Hematopoietic multipotent progenitor cell (in vitro differentiated cells): ENCODE measurements around the gene SBK2. TPM values are rescaled to one million over a fixed set of nuclear protein-coding genes. Genes with fewer than 3 reads are reported as not detected.

Experiments
- DNase-seq, 3 donors: peaks; one replicate each; pipeline ENCODE4 v3.0.0-alpha.2; 2011 to 2015; ENCODE audit warnings: low read depth in 2 of 3, low spot score in 2 of 3
- total RNA-seq: library from RNA; depleted of rRNA; stranded (reverse); fragments of >200 nt; gene quantifications from one replicate; pipeline ENCODE4 v1.2.3, GENCODE V29; 2012

The SBK2 gene
- total RNA-seq, 1 donor: under 0.01 TPM

- DNase-seq: no peak
Measured at GRCh38 chr19:55559684-55560083, 22.8 kb upstream of the SBK2 start.

- DNase-seq: no peak
Measured at GRCh38 chr19:55554741-55555152, 17.8 kb upstream of the SBK2 start.

DNA sequence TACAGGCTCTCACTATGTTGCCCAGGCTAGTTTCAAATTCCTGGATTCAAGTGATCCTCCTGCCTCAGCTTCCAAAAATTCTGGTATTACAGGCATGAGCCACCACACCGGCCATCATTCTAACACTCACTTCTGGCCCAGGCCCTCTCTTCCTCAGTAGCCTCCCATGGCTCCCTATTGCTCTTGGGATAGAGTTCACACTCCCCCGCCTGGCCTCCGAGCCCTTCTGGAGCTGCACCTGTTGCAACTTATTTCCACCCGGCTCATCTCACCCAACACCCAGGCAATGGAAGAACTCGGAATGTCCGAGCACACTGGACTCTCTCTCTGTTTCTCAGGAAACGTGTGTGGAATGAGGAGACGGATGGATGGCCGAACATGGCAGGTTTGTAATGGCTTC, 17.4 kb upstream of the SBK2 start:
- DNase-seq: no peak

DNA sequence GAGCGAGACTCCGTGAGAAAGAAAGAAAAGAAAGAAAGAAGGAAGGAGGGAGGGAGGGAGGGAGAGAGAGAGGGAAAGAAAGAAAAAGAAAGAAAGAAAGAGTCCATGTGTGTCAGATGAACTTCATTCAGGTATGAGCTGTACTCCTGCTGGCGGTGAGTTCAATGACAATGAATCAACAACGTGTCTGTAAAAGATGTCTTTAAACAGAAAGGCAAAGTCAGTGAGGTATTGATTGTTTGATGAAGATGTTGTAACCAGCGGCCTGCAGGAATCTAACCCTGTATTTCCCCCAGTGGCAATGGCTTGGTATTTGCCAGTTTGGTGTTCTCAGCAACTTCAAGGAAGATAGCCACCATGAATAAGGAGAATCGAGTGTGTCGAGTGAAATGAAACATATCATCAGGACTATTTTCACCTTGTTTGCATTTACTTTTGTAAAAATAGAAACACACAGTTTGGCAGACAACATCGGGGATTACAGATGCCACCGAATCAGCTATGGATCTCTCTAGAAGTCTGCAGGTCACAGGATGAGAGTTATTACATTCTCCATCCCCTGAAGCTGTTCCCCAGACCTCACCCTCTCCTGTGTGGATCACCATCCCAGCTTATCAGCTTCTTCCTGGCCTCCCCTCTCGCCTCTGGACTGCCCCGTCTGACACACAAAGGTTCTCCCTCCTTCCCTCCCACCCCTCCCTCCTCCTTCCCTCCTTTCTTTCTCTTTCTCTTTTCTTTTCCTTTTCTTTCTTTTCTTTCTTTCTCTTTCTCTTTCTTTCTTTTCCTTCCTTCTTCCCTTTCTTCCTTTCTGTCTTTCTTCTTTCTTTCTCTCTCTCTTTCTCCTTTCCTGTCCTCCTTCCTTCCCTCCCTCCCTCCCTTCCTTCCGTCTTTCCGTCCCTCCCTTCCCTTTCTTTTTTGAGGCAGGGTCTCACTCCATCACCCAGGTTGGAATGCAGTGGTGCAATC, 16.6 kb upstream of the SBK2 start:
- DNase-seq: no peak

DNA sequence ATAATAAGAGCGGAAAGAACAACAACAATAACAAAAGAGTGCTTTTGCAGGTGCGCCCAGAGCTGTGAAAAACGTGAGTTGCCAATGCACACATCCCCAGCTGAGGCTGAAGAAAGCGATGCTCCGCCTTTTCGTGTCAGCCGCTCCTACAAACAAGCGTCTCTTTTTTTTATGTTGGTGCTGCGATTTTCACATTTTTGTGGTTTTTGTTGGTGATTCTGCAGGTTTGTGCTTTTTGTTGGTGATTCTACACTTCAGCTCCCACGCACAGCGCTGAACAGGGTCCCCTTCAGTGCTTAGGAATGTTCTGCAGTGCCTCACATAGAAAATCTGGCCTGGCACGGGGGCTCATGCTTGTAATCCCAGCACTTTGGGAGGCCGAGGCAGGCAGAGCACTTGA, 15.7 kb upstream of the SBK2 start:
- no peak for DNase-seq

- no peak for DNase-seq
Measured at GRCh38 chr19:55552206-55552605, 15.3 kb upstream of the SBK2 start.

DNA sequence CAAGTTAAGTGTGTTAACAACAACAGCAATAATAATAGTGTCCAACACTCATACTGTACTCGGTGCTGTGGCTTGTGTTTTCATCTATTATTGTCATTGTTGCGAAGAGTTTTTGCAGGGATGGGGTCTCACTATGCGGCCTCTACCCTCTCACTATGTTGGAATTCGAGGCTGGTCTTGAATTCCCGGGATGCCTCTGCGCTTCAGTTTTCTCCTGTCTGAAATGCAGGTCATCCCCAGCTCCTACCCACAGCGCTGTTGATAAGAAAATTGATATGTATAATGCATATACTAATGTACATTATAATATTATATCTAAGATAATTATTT, 13.4 kb upstream of the SBK2 start:
- no peak for DNase-seq

GRCh38 chr19:55549500-55550320, 12.8 kb upstream of the SBK2 start:
- no peak for DNase-seq

DNA sequence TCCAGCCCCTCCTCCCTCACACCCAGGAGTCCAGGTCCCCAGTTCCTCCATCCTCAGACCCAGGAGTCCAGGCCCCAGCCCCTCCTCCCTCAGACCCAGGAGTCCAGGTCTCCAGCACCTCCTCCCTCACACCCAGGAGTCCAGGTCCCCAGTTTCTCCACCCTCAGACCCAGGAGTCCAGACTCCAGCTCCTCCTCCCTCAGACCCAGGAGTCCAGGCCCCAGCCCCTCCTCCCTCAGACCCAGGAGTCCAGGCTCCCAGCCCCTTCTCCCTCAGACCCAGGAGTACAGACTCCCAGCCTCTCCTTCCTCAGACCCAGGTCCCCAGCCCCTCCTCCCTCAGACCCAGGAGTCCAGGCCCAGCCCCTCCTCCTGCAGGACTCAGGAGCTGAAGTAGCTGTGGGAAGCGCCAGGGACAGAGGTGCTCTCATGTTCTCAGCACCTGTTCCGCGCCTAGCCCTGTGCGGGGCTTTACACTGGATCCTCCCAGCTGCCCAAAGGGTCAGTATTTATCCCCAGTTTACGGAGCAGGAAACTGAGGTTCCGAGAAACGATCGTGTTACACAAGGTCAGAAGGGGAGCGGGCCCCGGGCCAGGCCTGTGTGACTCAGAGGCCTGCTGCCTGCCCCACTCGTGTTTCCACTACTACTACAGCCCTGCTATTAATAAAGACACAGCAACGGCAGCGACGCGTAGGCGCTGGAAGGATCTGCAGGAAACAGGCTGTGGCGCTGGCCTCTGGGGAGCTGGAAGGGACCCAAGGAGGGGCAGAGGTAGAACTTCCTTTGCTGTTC, 10.1 kb upstream of the SBK2 start:
- peak in 2 of 3 donors; percentile 84 to 91 for DNase-seq

DNA sequence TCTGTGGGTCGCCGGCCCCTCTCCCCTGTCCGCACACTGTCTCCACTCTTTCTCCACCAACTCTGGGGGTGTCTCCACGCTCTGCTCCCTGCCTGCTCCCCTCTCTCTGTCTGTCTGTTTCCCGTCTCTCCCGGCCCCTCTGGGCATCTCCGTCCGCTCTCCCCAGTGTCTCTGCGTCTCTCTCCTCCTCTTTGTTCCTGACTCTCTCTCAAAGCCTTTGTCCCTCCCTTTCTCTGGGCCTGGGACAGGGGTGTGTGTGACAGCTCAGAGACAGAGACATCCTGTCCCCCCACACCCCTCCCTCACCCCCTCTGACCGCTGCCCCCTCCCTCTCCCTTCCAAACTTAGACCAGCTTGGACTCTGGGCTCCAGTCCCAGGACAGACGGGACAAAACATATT, 9.1 kb upstream of the SBK2 start:
- no peak for DNase-seq

DNA sequence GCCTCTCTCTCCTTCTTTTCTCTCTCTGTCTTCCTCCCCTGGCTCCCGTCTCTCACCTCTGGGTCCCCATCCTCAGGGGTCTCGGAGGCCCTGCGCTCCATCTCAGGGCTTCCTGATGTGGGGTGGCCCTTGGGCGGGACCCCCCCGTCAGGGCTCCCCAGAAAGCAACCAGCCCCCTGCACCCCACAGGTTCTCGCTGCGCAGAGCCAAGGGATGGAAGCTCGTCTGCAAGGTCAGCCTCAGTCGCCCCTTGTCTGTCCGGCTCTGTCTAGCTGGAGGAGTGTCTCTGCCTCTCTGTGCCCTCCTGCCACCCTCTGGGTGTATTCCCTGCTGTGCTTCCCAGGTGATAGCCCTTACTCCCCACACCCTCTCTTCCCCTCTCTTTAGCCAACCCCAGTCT, 8.5 kb upstream of the SBK2 start, which contains the start of gene SBK3:
Gene SBK3 (minus strand): TSS at position 101 of the 400 bp plus-strand sequence. CDS start 0 bp downstream, at position 101.
- DNase-seq: no peak

- no peak for DNase-seq
Measured at GRCh38 chr19:55544776-55545439, 8.0 kb upstream of the SBK2 start.

DNA sequence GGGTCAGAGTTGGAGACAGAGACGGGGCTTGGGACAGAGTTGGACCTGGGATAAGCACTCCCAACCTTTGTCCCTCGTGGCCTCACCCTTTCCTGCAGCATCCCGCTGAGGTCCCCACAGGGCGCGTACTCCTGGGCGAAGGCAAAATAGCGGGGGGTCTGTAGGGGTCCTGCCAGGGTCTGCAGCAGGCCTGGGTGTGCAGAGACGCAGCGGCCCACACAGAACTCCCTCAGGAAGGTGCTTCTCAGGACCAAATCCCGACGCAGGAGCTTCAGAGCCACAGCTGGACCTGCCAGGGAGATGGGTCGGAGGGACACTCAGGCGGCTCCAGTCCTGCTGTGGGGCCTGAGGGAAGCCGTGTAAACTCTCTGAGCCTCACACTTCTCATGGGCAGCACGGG, 7.1 kb upstream of the SBK2 start:
- no peak for DNase-seq

DNA sequence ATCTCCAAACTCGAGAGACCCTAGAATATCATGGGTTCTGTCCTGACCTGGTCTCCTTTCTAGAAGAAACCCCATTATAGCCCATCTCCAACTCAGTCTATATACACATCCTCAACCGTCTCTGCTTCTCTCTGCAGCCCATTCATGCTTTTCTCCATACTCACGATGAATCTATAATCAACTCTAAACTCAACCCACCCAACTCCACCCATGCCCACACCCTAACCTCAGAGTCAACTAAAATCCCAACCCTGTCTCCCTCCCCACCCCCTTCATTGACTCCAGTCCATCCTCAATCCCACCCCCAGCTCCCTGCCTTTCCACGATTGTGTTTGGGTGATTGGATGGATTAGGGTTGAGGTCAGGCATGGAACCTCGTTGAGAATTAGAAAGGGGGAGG, 6.6 kb upstream of the SBK2 start:
- no peak for DNase-seq

GRCh38 chr19:55542292-55542855, 5.4 kb upstream of the SBK2 start:
- DNase-seq: no peak

- no peak for DNase-seq
Measured at GRCh38 chr19:55541091-55541490, 4.2 kb upstream of the SBK2 start.

DNA sequence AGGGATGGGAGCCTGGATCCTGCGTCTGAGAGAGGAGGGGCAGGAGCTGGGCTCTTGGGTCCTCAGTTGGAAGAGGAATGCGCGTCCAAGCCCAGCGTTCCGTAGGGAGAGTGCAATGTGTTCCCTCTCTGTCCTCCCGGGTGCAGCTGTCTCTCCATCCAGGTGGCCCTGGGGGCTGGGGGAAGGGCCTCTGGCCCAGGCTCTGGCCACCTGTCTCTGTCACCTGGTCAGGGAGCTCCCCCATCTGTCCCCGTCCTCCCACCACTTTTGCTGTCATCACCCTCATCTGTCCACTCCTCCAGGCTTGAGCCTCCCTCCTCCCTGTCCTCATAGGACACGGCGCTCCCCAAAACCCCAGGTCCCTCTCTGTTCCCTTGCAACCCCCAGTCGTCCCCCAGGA, 3.7 kb upstream of the SBK2 start:
- no peak for DNase-seq

DNA sequence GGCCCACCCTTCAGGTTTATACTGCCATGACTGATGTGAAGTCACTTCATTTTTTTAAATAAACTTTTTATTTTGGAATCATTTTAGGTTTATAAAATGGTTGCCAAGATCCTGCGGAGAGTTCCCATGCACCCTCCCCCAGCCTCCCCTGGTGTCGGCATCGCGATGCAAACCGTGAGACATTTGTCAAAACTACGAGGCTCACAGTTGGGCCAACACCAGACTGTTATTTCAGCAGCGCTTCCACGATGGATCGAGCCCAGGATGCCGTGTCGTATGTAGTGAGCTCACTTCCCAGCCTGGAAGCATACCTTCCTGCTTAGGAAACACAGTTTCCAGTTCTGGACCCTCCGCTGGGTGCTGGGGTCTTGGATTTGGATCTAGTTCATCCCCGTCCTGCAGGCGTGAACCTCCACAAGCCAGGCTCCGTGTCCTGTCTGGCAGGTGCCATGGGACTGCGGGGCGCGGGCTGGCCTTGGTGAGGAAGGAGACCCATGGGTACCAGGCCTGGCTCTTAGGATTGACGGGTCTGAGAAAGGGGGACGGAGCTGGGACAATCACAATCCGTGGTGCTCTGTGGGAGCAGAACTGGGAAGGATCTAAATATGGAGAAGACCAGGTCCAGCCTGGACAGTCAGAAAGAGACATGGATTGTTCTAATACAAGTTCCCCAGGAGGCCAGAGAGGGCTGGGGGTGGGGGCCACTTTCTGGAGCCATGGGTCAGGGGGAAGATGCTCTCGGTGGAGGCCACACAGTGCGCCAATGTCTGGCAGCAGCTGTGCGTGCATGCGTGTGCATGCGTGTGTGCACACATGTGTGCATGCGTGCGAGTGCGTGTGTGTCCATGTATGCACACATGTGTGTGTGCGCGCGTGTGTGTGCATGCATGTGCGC, 2.4 kb upstream of the SBK2 start:
- DNase-seq: no peak

DNA sequence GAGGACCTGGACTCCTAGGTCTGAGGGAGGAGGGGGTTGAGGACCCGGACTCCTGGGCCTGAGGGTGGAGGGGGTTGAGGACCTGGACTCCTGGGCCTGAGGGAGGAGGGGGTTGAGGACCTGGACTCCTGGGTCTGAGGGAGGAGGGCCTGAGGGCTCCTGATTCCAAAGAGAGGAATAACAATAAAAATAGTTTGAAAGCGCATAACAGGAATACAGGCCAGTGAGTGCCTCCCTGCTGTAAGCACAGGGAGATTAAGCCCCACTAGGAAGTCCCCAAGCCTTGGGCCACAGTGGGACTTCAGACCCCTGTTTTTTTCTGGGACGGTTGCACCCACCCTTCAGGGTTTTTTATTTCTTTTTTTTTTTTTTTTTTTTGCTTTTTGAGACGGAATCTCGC, 1.2 kb upstream of the SBK2 start:
- no peak for DNase-seq
